H1 (cell line): ENCODE data around the gene DUSP12. TPM values are rescaled to one million over a fixed set of nuclear protein-coding genes. Genes with fewer than 3 reads are reported as not detected.

ENCODE experiments used
- CTCF ChIA-PET: fragments of 300-600 bp; sonication (Branson Sonifier 250); formaldehyde crosslinking; loops from one replicate; lab custom pipeline; 2021; ENCODE audit not compliant: partially characterized antibody; lab: Charles Lee
- POLR2A ChIA-PET: fragments of 300-600 bp; sonication (Branson Sonifier 250); formaldehyde crosslinking; loops from one replicate; lab custom pipeline; 2021; ENCODE audit warnings: inconsistent platforms; ENCODE audit not compliant: partially characterized antibody; lab: Charles Lee
- DNase-seq, 2 experiments: peaks; one replicate each; pipeline versions ENCODE4 v3.0.0 to v3.0.0-alpha.2; 2010 to 2022; ENCODE audit warnings: low spot score in 2 of 2, low read depth in 1 of 2, mixed read lengths in 1 of 2
- FAIRE-seq: peaks from 2 replicates; lab custom pipeline; 2011; peaks lifted over from hg19 to GRCh38; lab: Jason Lieb, UNC
- H2AFZ ChIP-seq: 2 replicates; pipeline ENCODE4 v1.8.1; 2012; ENCODE audit warnings: low read length, inconsistent platforms
- H2AK5ac ChIP-seq: 2 replicates; pipeline ENCODE4 v1.6.1; 2013; ENCODE audit warnings: low read depth, low read length
- H2BK120ac ChIP-seq: replicated peaks from 2 replicates; pipeline ENCODE3; 2013; ENCODE audit warnings: low read depth, low read length, inconsistent platforms
- H2BK12ac ChIP-seq: 2 replicates; pipeline ENCODE4 v1.6.1; 2013; ENCODE audit warnings: low read depth, low read length
- H2BK15ac ChIP-seq: 2 replicates; pipeline ENCODE4 v1.6.1; 2013; ENCODE audit warnings: low read length
- H2BK20ac ChIP-seq: 2 replicates; pipeline ENCODE4 v1.6.1; 2013; ENCODE audit warnings: low read length
- H2BK5ac ChIP-seq: 2 replicates; pipeline ENCODE4 v1.6.1; 2013; ENCODE audit warnings: low read depth, low read length
- H3K14ac ChIP-seq: 2 replicates; pipeline ENCODE4 v1.6.1; 2013; ENCODE audit warnings: inconsistent platforms; ENCODE audit not compliant: insufficient read length
- H3K18ac ChIP-seq: 2 replicates; pipeline ENCODE4 v1.6.1; 2013; ENCODE audit warnings: low read length; ENCODE audit errors: extremely low read depth
- H3K23ac ChIP-seq: 2 replicates; pipeline ENCODE4 v1.6.1; 2013; ENCODE audit warnings: inconsistent platforms; ENCODE audit not compliant: insufficient read length
- H3K23me2 ChIP-seq: 2 replicates; pipeline ENCODE4 v1.6.1; 2013; ENCODE audit warnings: low read depth, low read length
- H3K27ac ChIP-seq: 2 replicates; pipeline ENCODE4 v1.6.1; 2011; ENCODE audit warnings: low read depth, low read length, inconsistent platforms
- H3K27me3 ChIP-seq, 4 experiments: replicated peaks in 1 of 4; 1 replicate in 1 of 4; 2 replicates in 3 of 4; pipeline versions ENCODE4 v1.6.1 to v1.8.1; 2011 to 2013; ENCODE audit warnings: low read length in 3 of 4, mild to moderate bottlenecking in 3 of 4, inconsistent platforms in 2 of 4, mixed read lengths in 2 of 4, moderate library complexity in 1 of 4; ENCODE audit not compliant: control insufficient read depth in 3 of 4, insufficient read depth in 3 of 4; ENCODE audit errors: extremely low read depth in 1 of 4
- H3K36me3 ChIP-seq, 4 experiments: 2 replicates each; pipeline versions ENCODE4 v1.6.1 to v1.8.1; 2011 to 2013; ENCODE audit warnings: mild to moderate bottlenecking in 4 of 4, low read length in 3 of 4, moderate library complexity in 2 of 4, control low read depth in 1 of 4, inconsistent platforms in 1 of 4; ENCODE audit not compliant: insufficient read depth in 4 of 4, control insufficient read depth in 2 of 4
- H3K4ac ChIP-seq: replicated peaks from 2 replicates; pipeline ENCODE3; 2013; ENCODE audit warnings: low read length, low read depth, mixed read lengths, inconsistent platforms; ENCODE audit not compliant: insufficient read length
- H3K4me1 ChIP-seq, 4 experiments: replicated peaks in 1 of 4; 1 replicate in 1 of 4; 2 replicates in 3 of 4; pipeline versions ENCODE4 v1.6.1 to v1.8.1; 2011 to 2013; ENCODE audit warnings: low read length in 3 of 4, inconsistent platforms in 2 of 4, mixed read lengths in 1 of 4; ENCODE audit not compliant: insufficient read depth in 4 of 4, control insufficient read depth in 3 of 4
- H3K4me2 ChIP-seq, 2 experiments: 2 replicates each; pipeline versions ENCODE4 v1.6.1 to v1.8.1; 2011 to 2013; ENCODE audit warnings: low read depth in 2 of 2, low read length in 2 of 2, control low read depth in 1 of 2, inconsistent platforms in 1 of 2, mild to moderate bottlenecking in 1 of 2; ENCODE audit not compliant: insufficient read depth in 1 of 2
- H3K4me3 ChIP-seq, 4 experiments: fragments of 200-600, 300-600 bp in 1 of 4; sonication (generic), shearing (Covaris generic), sonication (Bioruptor Twin) in 1 of 4; 2 replicates each; pipeline versions ENCODE4 v1.5.1 to v1.8.1; 2011 to 2016; ENCODE audit warnings: low read length in 4 of 4, low read depth in 3 of 4, control low read depth in 2 of 4, inconsistent platforms in 2 of 4, mild to moderate bottlenecking in 2 of 4, mixed read lengths in 1 of 4, moderate library complexity in 1 of 4; ENCODE audit not compliant: insufficient read depth in 2 of 4; ENCODE audit errors: extremely low read depth in 1 of 4
- H3K56ac ChIP-seq: replicated peaks from 2 replicates; pipeline ENCODE3; 2013; ENCODE audit warnings: low read depth, mild to moderate bottlenecking, mixed read lengths, low read length, inconsistent platforms; ENCODE audit not compliant: insufficient read length
- H3K79me1 ChIP-seq: 2 replicates; pipeline ENCODE4 v1.6.1; 2013; ENCODE audit warnings: low read depth, low read length, control low read depth
- H3K79me2 ChIP-seq, 2 experiments: 2 replicates each; pipeline versions ENCODE4 v1.6.1 to v1.8.1; 2012 to 2013; ENCODE audit warnings: low read length in 2 of 2, mild to moderate bottlenecking in 2 of 2, inconsistent platforms in 1 of 2; ENCODE audit not compliant: insufficient read depth in 2 of 2, control insufficient read depth in 1 of 2
- H3K9ac ChIP-seq, 4 experiments: replicated peaks in 1 of 4; 1 replicate in 1 of 4; 2 replicates in 3 of 4; pipeline versions ENCODE4 v1.6.1 to v1.8.1; 2011 to 2013; ENCODE audit warnings: low read depth in 3 of 4, low read length in 3 of 4, control low read depth in 2 of 4, mild to moderate bottlenecking in 2 of 4, moderate library complexity in 2 of 4, inconsistent platforms in 1 of 4; ENCODE audit errors: extremely low read depth in 1 of 4
- H3K9me3 ChIP-seq, 2 experiments: 2 replicates each; pipeline versions ENCODE4 v1.6.1 to v1.8.1; 2012 to 2013; ENCODE audit warnings: mild to moderate bottlenecking in 2 of 2, moderate library complexity in 2 of 2, control low read depth in 1 of 2, inconsistent platforms in 1 of 2, low read depth in 1 of 2, low read length in 1 of 2, mixed read lengths in 1 of 2; ENCODE audit not compliant: insufficient read depth in 2 of 2
- H4K20me1 ChIP-seq, 2 experiments: replicated peaks in 1 of 2; 2 replicates each; pipeline versions ENCODE3 to v1.8.1; 2011 to 2013; ENCODE audit warnings: inconsistent platforms in 2 of 2, low read length in 2 of 2, mild to moderate bottlenecking in 1 of 2; ENCODE audit not compliant: insufficient read depth in 2 of 2, control insufficient read depth in 1 of 2
- H4K5ac ChIP-seq: 2 replicates; pipeline ENCODE4 v1.6.1; 2013; ENCODE audit warnings: low read length, low read depth, mixed read lengths, inconsistent platforms; ENCODE audit not compliant: insufficient read length
- H4K8ac ChIP-seq: 2 replicates; pipeline ENCODE4 v1.8.0; 2013; ENCODE audit warnings: mild to moderate bottlenecking, moderate library complexity, low read length, inconsistent platforms; ENCODE audit not compliant: insufficient read depth; ENCODE audit errors: extremely low read depth
- H4K91ac ChIP-seq: replicated peaks from 2 replicates; pipeline ENCODE3; 2013; ENCODE audit warnings: low read length, mixed read lengths, inconsistent platforms; ENCODE audit not compliant: insufficient read length
- ASH2L ChIP-seq: fragments of 200-600, 300-600 bp; sonication (generic); IDR thresholded peaks from one replicate; pipeline ENCODE4 v1.7.1; 2017; ENCODE audit warnings: low read length
- BCL11A ChIP-seq, 2 experiments: IDR thresholded peaks; one replicate each; pipeline ENCODE4 v1.6.1; 2011; ENCODE audit warnings: low read depth in 2 of 2, low read length in 2 of 2, mild to moderate bottlenecking in 2 of 2
- CHD1 ChIP-seq: IDR thresholded peaks from 2 replicates; pipeline ENCODE4 v1.6.1; 2012; ENCODE audit warnings: low read depth, low read length, improper control_type of control experiment
- CREB1 ChIP-seq: IDR thresholded peaks from 2 replicates; pipeline ENCODE4 v1.6.1; 2012; ENCODE audit warnings: inconsistent platforms
- EP300 ChIP-seq, 2 experiments: IDR thresholded peaks; 1 replicate in 1 of 2; 2 replicates in 1 of 2; pipeline ENCODE4 v1.6.1; 2011 to 2012; ENCODE audit warnings: low read depth in 2 of 2, low read length in 2 of 2, mild to moderate bottlenecking in 2 of 2, borderline replicate concordance in 1 of 2, inconsistent platforms in 1 of 2, moderate library complexity in 1 of 2
- HDAC2 ChIP-seq, 2 experiments: fragments of 300-600 bp in 1 of 2; sonication (generic) in 1 of 2; IDR thresholded peaks; 2 replicates each; pipeline ENCODE4 v1.6.1; 2011 to 2012; ENCODE audit warnings: low read depth in 2 of 2, low read length in 2 of 2, mild to moderate bottlenecking in 2 of 2, moderate library complexity in 2 of 2, borderline replicate concordance in 1 of 2, inconsistent platforms in 1 of 2
- KDM1A ChIP-seq: fragments of 200-600, 300-600 bp; sonication (generic); IDR thresholded peaks from 2 replicates; pipeline ENCODE4 v1.7.1; 2016; ENCODE audit warnings: mild to moderate bottlenecking, low read length, borderline replicate concordance
- MAFK ChIP-seq: IDR thresholded peaks from 2 replicates; pipeline ENCODE4 v1.6.1; 2012; ENCODE audit warnings: low read depth, mild to moderate bottlenecking, improper control_type of control experiment, low read length
- RBBP5 ChIP-seq: IDR thresholded peaks from 2 replicates; pipeline ENCODE4 v1.7.1; 2012; ENCODE audit warnings: low read depth, mild to moderate bottlenecking, inconsistent platforms, low read length, moderate library complexity, borderline replicate concordance
- SIRT6 ChIP-seq: IDR thresholded peaks from one replicate; pipeline ENCODE4 v1.7.1; 2012; ENCODE audit warnings: low read length, inconsistent platforms
- SP1 ChIP-seq: IDR thresholded peaks from 2 replicates; pipeline ENCODE4 v1.6.1; 2011; ENCODE audit warnings: low read depth, low read length
- TAF1 ChIP-seq: IDR thresholded peaks from 2 replicates; pipeline ENCODE4 v1.6.1; 2011; ENCODE audit warnings: mild to moderate bottlenecking, low read depth, low read length
- TBP ChIP-seq: IDR thresholded peaks from 2 replicates; pipeline ENCODE4 v1.6.1; 2011; ENCODE audit warnings: low read depth, low read length, improper control_type of control experiment
- YY1 ChIP-seq: IDR thresholded peaks from 2 replicates; pipeline ENCODE4 v1.6.1; 2011; ENCODE audit warnings: low read depth, mild to moderate bottlenecking, low read length
- WGBS, 2 experiments: shearing (Covaris generic) in 1 of 2; methylation state at CpG; one replicate each; pipeline versions ENCODE4 v1.1.6 to v1.1.7; 2013 to 2015; ENCODE audit warnings: low lambda C conversion rate in 2 of 2, mixed read lengths in 2 of 2, inconsistent platforms in 1 of 2, low coverage in 1 of 2, missing lambda C conversion rate in 1 of 2; ENCODE audit not compliant: insufficient replicate concordance in 2 of 2, insufficient coverage in 1 of 2, insufficient read length in 1 of 2; ENCODE audit errors: extremely low coverage in 1 of 2, missing lambda C conversion rate in 1 of 2; 5-methylcytosine and 5-hydroxymethylcytosine counted together
- polyA plus RNA-seq, 7 experiments: library from polyadenylated mRNA; depleted of rRNA in 3 of 7; stranded (reverse) in 5 of 7; unstranded in 2 of 7; fragments of >200 nt in 5 of 7; fragments of 200-250 nt in 2 of 7; gene quantifications; 1 replicate in 5 of 7; 2 replicates in 1 of 7; 4 replicates in 1 of 7; pipeline versions ENCODE4 v1.2.1 to v1.2.3, GENCODE V29; 2011 to 2013; ENCODE audit warnings: missing spikeins in 2 of 7, mixed read lengths in 2 of 7
- total RNA-seq: library from RNA; stranded (reverse); fragmentation: NEBNext Ultra II Directional; extraction: Animal tissue kit (Norgen Biotek cat#: 25700); gene quantifications from 2 replicates; pipeline ENCODE4 v1.2.1, GENCODE V29; 2021
- TF ChIP-seq, protein P1 (sequence below): IDR thresholded peaks from 2 replicates; pipeline ENCODE4 v1.6.1; 2011; ENCODE audit warnings: low read depth, mild to moderate bottlenecking, low read length; ENCODE audit not compliant: insufficient read depth

Gene DUSP12
- total and polyA plus RNA-seq, 2 of the 8 experiments (the other 6 are each of a cell fraction or from before 2014, with no cell fraction given): 27.6 to 33.9 TPM

DNA sequence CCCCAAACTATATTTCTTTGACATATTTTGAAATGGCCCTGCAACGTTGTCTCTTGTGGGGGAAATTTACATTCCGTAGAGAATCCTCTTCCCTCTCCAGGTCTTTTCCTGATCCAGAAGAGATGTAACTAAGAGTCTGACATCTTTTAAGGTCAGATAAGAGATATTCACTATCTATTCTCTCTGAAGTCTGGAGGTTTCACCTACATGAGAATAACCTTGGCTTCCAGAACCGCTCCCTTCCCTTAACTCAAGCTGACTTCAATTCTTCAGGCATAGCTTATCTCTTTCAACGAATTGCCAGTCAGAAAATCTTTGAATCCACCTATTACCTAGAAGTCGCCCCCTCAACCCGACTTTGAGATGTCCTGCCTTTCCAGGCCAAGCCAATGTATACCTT lies 18.3 kb upstream of the DUSP12 start:
- Histone ChIP-seq H3K4me3 (no peak overlapping the region), H4K5ac (no peak overlapping the region), H4K91ac (no peak overlapping the region), H3K23me2 (peaks cover 6% of the 10 kb centered on the region; the same call in 1 of the 2 replicates), H2BK12ac (no peak overlapping the region), H2BK5ac (no peak overlapping the region), H3K23ac (no peak overlapping the region), H3K18ac (no peak overlapping the region), H3K79me1 (no peaks in the 10 kb centered on the region), H3K9me3 (no peaks in the 10 kb centered on the region), H3K4me2 (no peak overlapping the region), H4K8ac (no peak overlapping the region), H2AFZ (no peak overlapping the region), H2BK120ac (no peak overlapping the region), H2BK20ac (no peak overlapping the region; the same call in 1 of the 2 replicates), H3K4me1 (peaks cover under 1 to 8% (median 4%) of the 10 kb centered on the region in 4 experiments; a peak in 4 of 7 replicates), H3K27ac (no peak overlapping the region), H3K79me2 (no peaks in the 10 kb centered on the region), H3K27me3 (peaks cover 0 to 7% (median 4%) of the 10 kb centered on the region in 4 experiments; a peak in 5 of 7 replicates), H4K20me1 (peaks cover 0 to 1% of the 10 kb centered on the region in 2 experiments), H3K36me3 (no peaks in the 10 kb centered on the region), H2BK15ac (no peak overlapping the region), H3K56ac (no peak overlapping the region), H2AK5ac (no peak overlapping the region), H3K4ac (no peak overlapping the region), H3K14ac (no peak overlapping the region), H3K9ac (no peak overlapping the region)
- CTCF ChIA-PET: no interaction called here
- POLR2A ChIA-PET: interaction anchor here (1.2 kb wide), 1 partner anchor 18 kb away, joined by 3 read pairs; the partner anchor contains the start of gene DUSP12
- 83% methylated on average over 6 of the region's 6 CpGs; no CpG with 5 or more reads in 1 of the 2 experiments for WGBS, 2 experiments
- DNase-seq: no peak
- FAIRE-seq: no peak
- no peak for TF ChIP-seq TBP
- TF ChIP-seq YY1: no peak
- no peak for TF ChIP-seq CHD1
- TF ChIP-seq ASH2L: no peak
- TF ChIP-seq TAF1: no peak
- TF ChIP-seq EP300 (IDR thresholded peaks at IDR 0.05; ENCODE audit: borderline replicate concordance in 1 of 2, low read depth in 2 of 2, low read length in 2 of 2): no peak
- no peak for TF ChIP-seq KDM1A
- TF ChIP-seq HDAC2 (IDR thresholded peaks at IDR 0.05; ENCODE audit: borderline replicate concordance in 1 of 2, low read depth in 2 of 2, low read length in 2 of 2): no peak
- no peak for TF ChIP-seq BCL11A (IDR thresholded peaks at IDR 0.05; ENCODE audit: low read depth in 2 of 2, low read length in 2 of 2)
- TF ChIP-seq CREB1: no peak
- no peak for TF ChIP-seq MAFK
- no peak for TF ChIP-seq SP1
- TF ChIP-seq, protein P1, sequence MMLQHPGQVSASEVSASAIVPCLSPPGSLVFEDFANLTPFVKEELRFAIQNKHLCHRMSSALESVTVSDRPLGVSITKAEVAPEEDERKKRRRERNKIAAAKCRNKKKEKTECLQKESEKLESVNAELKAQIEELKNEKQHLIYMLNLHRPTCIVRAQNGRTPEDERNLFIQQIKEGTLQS: no peak
- TF ChIP-seq RBBP5: no peak
- no peak for TF ChIP-seq SIRT6
